Psoas muscle (tissue), 8 donors: ENCODE data around the gene RFX2. TPM values are rescaled to one million over a fixed set of nuclear protein-coding genes. Genes with fewer than 3 reads are reported as not detected.

Source experiments
- ATAC-seq, 4 donors: fragments of 200-7000 bp; cut with Tn5 transposase; one replicate each; pipeline ENCODE4 v1.9.1; 2020; ENCODE audit warnings: moderate library complexity in 3 of 4, mild to moderate bottlenecking in 2 of 4
- DNase-seq, 2 donors: peaks; one replicate each; pipeline ENCODE4 v3.0.0-alpha.2; 2020
- H3K27ac ChIP-seq: fragments of 200-600 bp; one replicate; pipeline ENCODE4 v1.8.0; 2022
- H3K27me3 ChIP-seq, 3 donors: fragments of 200-600 bp in 1 of 3; one replicate each; pipeline versions ENCODE4 v1.6.1 to v1.8.0; 2013 to 2022; ENCODE audit warnings: low read length in 2 of 3, mild to moderate bottlenecking in 2 of 3, moderate library complexity in 1 of 3; ENCODE audit not compliant: insufficient read depth in 3 of 3
- H3K36me3 ChIP-seq, 2 donors: fragments of 200-600 bp in 1 of 2; one replicate each; pipeline versions ENCODE4 v1.6.1 to v1.8.0; 2013 to 2022; ENCODE audit warnings: low read depth in 1 of 2, mild to moderate bottlenecking in 1 of 2, moderate library complexity in 1 of 2; ENCODE audit not compliant: insufficient read depth in 1 of 2
- H3K4me1 ChIP-seq: fragments of 200-600 bp; one replicate; pipeline ENCODE4 v1.8.0; 2022
- H3K4me3 ChIP-seq: fragments of 200-600 bp; one replicate; pipeline ENCODE4 v1.8.0; 2022; ENCODE audit warnings: mild to moderate bottlenecking
- H3K9me3 ChIP-seq: fragments of 200-600 bp; one replicate; pipeline ENCODE4 v1.8.0; 2022
- WGBS, 3 donors: extraction: QIAGEN DNeasy Blood & Tissue Kit; methylation state at CpG; one replicate each; pipeline versions ENCODE4 v1.1.6 to v1.1.7; 2013; 5-methylcytosine and 5-hydroxymethylcytosine counted together
- intact Hi-C, 2 donors: fragments of 100-400 bp; cut with DNase I; formaldehyde crosslinking; loops; one replicate each; pipeline versions ENCODE4 v1.11.0 to v1.14.2; 2022
- polyA plus RNA-seq, 3 donors: library from polyadenylated mRNA; stranded (reverse); fragments of 200-250 nt; gene quantifications; one replicate each; pipeline ENCODE4 v1.2.3, GENCODE V29; 2013
- total RNA-seq, 4 donors: library from RNA; stranded (reverse); fragmentation: NEBNext Ultra II Directional in 2 of 4; extraction: Animal tissue kit (Norgen Biotek cat#: 25700) in 2 of 4; gene quantifications; one replicate each; pipeline versions ENCODE4 v1.2.1 to v1.2.4, GENCODE V29; 2021 to 2023
- TF ChIP-seq, protein P1 (sequence below): fragments of 200-600 bp; IDR thresholded peaks from one replicate; pipeline ENCODE4 v1.8.0; 2022; ENCODE audit warnings: antibody characterized with exemption
- donor health status: healthy with polysubstance abuse.
- donor health status: DM: no; HTN: no; CAD: no; lungs with moderate emphysema.
- donor health status: Bipolar disorder and iron deficiency.
- donor health status: healthy.
- donor health status: DM: yes; HTN: yes; CAD: no.
- donor health status: DM: no; HTN: no; CAD: no.
- donor health status: DM: no; HTN: no; CAD: no.
- donor health status: DM: yes; HTN: yes; CAD: no.

The RFX2 gene
- total and polyA plus RNA-seq, 7 donors, result 0.58 to 2.1 (median 1.0) TPM

DNA sequence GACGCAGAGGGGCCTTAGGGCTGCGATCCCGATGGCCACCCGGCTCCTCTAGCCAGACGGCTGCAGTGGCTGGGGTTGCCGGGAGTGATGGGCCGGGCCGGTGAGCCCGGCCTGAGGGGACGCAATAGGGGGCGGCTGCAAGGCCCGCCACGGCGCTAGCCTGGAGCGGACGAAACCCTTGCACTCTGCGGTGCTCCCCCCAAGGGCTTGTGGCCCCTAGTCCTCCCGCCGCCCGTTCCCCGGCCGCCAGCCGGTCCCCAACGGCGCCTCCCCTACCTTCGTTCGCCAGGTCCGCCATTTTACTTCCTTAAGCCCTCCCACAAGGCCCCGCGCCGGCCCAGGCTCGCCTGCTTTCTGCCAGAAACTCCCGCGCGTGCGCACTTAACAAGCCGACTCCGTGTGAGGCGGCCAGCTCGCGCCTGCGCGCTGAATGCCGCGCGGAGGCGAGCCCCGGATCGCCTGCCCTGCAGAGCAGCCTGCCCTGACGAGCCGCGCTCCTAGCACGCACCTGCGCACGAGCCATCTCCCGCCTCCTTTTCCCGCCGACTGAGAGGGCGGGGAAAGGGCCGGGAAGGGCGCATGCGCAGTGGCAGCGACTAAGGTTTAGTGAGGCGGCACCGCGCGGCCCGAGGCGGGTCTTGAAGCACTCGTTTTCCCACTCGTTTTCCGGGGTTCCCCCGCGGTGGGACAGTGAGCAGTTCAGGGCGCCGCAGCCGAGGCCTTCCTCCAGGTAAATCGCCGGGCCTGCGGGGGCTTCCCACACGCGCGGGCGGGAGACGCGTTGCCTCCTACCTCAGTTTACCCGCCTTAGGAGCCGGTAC lies 132.3 kb downstream of the RFX2 start, which contains the start of gene RANBP3:
TSS of gene RANBP3 (minus strand) at position 356 of the 821 bp plus-strand sequence. CDS start at position 298, 58 bp downstream.
- TF ChIP-seq, protein P1, sequence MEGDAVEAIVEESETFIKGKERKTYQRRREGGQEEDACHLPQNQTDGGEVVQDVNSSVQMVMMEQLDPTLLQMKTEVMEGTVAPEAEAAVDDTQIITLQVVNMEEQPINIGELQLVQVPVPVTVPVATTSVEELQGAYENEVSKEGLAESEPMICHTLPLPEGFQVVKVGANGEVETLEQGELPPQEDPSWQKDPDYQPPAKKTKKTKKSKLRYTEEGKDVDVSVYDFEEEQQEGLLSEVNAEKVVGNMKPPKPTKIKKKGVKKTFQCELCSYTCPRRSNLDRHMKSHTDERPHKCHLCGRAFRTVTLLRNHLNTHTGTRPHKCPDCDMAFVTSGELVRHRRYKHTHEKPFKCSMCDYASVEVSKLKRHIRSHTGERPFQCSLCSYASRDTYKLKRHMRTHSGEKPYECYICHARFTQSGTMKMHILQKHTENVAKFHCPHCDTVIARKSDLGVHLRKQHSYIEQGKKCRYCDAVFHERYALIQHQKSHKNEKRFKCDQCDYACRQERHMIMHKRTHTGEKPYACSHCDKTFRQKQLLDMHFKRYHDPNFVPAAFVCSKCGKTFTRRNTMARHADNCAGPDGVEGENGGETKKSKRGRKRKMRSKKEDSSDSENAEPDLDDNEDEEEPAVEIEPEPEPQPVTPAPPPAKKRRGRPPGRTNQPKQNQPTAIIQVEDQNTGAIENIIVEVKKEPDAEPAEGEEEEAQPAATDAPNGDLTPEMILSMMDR, result no peak
- peak; percentile 98 to 99 (median 98) for ATAC-seq
- intact Hi-C loops, result loop anchor here in 1 of 2 donors (10.0 kb wide), 1 partner anchor 297 kb away; the partner anchor contains the start of gene MLLT1
- no peaks in the 10 kb centered on the region for H3K27me3 ChIP-seq
- peak within 1 kb of the TSS; percentile 96 for H3K4me3 ChIP-seq
- peaks cover 7 to 14% of the 10 kb centered on the region in 2 donors for H3K36me3 ChIP-seq
- H3K4me1 ChIP-seq, result peaks cover 29% of the 10 kb centered on the region
- DNase-seq, result peak; percentile 99 to 100
- no peaks in the 10 kb centered on the region for H3K9me3 ChIP-seq
- 0 to 1% (median 1%) methylated on average over 63 to 88 of the region's 88 CpGs for WGBS, 3 donors
- H3K27ac ChIP-seq, result peak within 1 kb of the TSS; percentile 92

DNA sequence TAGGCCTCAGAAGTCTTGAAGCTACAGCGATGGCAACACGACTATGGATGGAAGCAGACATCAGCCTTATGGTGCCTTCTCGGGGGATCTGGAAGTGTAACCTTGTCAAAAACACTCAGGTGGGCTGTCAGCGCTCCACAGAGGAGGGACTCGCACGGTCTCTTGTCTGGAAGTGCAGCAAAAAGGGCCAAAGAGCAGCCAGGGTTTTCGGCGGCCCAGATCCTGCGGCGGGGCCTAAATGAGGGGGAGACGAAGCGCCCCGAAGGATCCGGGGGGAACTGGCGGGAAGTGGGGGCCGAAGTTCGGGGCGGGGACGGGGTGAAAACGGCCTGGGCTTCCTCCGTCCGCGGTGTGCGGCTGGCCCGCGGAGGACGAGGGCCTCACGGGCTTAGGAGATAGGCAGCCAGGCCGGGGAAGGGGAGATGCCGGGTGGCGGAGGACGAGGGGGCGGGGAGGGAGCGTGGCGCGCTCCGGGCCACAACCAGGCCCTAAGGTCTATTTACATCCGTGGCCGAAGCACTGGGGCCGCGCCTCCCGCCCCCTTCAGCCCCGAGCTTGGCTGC lies 133.0 kb downstream of the RFX2 start:
- H3K27ac ChIP-seq, result peak overlapping the region; percentile 92
- intact Hi-C loops, result loop anchor here in 1 of 2 donors (10.0 kb wide), 1 partner anchor 297 kb away; the partner anchor contains the start of gene MLLT1
- DNase-seq (no peak), ATAC-seq (peak in 1 of 4 donors; percentile 21)
- H3K9me3 ChIP-seq, result no peaks in the 10 kb centered on the region
- WGBS, 3 donors, result 0 to 1% (median 1%) methylated on average over 41 to 43 of the region's 43 CpGs
- H3K36me3 ChIP-seq, result peaks cover 7 to 14% of the 10 kb centered on the region in 2 donors
- H3K4me1 ChIP-seq, result peaks cover 29% of the 10 kb centered on the region
- TF ChIP-seq, protein P1, result no peak
- H3K27me3 ChIP-seq, result no peaks in the 10 kb centered on the region
- peak overlapping the region; percentile 96 for H3K4me3 ChIP-seq

DNA sequence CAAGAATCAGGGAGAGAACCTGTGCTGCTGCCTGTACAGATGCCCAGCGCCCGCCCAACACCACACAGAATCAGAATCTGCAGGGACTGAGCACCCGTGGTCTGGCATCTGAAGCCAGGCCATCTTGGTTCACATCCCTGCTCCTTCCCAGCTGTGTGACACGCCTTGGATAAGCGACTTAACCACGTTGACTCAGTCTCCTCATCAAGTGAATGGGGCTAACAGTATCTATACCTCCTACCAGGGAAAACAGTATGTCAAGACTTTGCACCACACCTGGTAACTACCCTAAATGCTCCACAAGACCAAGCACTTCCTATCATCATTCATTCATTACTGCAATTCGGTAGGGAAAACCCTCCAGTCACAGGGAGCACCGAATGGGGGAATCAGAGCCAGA lies 133.5 kb downstream of the RFX2 start:
- intact Hi-C loops, result loop anchor here in 1 of 2 donors (10.0 kb wide), 1 partner anchor 298 kb away; the partner anchor contains the start of gene MLLT1
- Histone ChIP-seq H3K4me3 (peak overlapping the region; percentile 96), H3K27me3 (no peaks in the 10 kb centered on the region), H3K36me3 (peaks cover 7 to 14% of the 10 kb centered on the region in 2 donors), H3K27ac (peak overlapping the region; percentile 92), H3K4me1 (peaks cover 31% of the 10 kb centered on the region), H3K9me3 (no peaks in the 10 kb centered on the region)
- TF ChIP-seq, protein P1, result no peak
- WGBS, 3 donors, result 48 to 55% (median 48%) methylated on average over 8 of the region's 8 CpGs
- ATAC-seq, result no peak
- no peak for DNase-seq

DNA sequence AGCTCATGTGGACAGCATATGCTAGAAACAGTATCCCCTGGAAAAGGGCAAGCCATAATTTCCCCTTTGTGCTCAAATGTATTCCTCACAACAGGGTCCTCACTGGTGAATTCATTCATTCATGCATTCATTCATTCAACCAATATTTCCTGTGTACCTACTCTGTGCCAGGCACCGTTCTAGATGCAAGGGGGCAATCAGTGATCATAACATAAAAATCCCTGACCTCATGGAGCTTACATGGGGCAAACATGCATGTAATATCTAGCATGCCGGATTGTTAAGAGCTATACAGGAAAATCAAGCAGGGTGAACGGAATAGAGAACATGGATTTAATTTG lies 134.9 kb downstream of the RFX2 start:
- DNase-seq (no peak), ATAC-seq (no peak)
- no peak overlapping the region for H3K27ac ChIP-seq
- H3K36me3 ChIP-seq, result peaks cover 7 to 14% of the 10 kb centered on the region in 2 donors
- no peaks in the 10 kb centered on the region for H3K9me3 ChIP-seq
- peaks cover 40% of the 10 kb centered on the region for H3K4me1 ChIP-seq
- TF ChIP-seq, protein P1, result no peak
- intact Hi-C loops, result loop anchor here in 1 of 2 donors (10.0 kb wide), 1 partner anchor 299 kb away; the partner anchor contains the start of gene MLLT1
- no peak overlapping the region for H3K4me3 ChIP-seq
- H3K27me3 ChIP-seq, result no peaks in the 10 kb centered on the region
- 85 to 91% (median 90%) methylated on average over 3 of the region's 3 CpGs for WGBS, 3 donors
